Neural crest cell (in vitro differentiated cells): ENCODE results near the gene SAMD13. TPM values are rescaled to one million over a fixed set of nuclear protein-coding genes. Genes with fewer than 3 reads are reported as not detected.

Experiments
- DNase-seq: peaks from one replicate; pipeline ENCODE4 v3.0.0; 2021; ENCODE audit warnings: low read depth, mixed read lengths, low spot score
- H3K27ac Mint-ChIP-seq: one replicate; pipeline ENCODE4 v1.8.0; 2021; ENCODE audit warnings: mild to moderate bottlenecking, mixed read lengths; ENCODE audit not compliant: unreplicated experiment
- H3K27me3 Mint-ChIP-seq: 2 replicates; pipeline ENCODE4 v1.8.0; 2021; ENCODE audit warnings: low read depth, mild to moderate bottlenecking, mixed read lengths
- H3K36me3 Mint-ChIP-seq: 2 replicates; pipeline ENCODE4 v1.8.0; 2021; ENCODE audit warnings: low read depth, mild to moderate bottlenecking, mixed read lengths
- H3K4me1 Mint-ChIP-seq: 2 replicates; pipeline ENCODE4 v1.8.0; 2021; ENCODE audit warnings: mixed read lengths
- H3K4me3 Mint-ChIP-seq: one replicate; pipeline ENCODE4 v1.8.0; 2021; ENCODE audit warnings: mild to moderate bottlenecking, mixed read lengths
- H3K9me3 Mint-ChIP-seq: 2 replicates; pipeline ENCODE4 v1.8.0; 2021; ENCODE audit warnings: mixed read lengths
- CTCF ChIP-seq: fragments of 200-600 bp; sonication (generic); conservative IDR thresholded peaks from 2 replicates; pipeline ENCODE4 v1.5.0; 2021; ENCODE audit warnings: antibody characterized with exemption, mild to moderate bottlenecking
- total RNA-seq: library from RNA; stranded (reverse); gene quantifications from 2 replicates; pipeline ENCODE4 v1.2.1, GENCODE V29; 2021

The SAMD13 gene
- total RNA-seq, 1 donor from 2014 or later, result 2.3 TPM

- H3K27ac Mint-ChIP-seq, result no peak overlapping the region
These were observed 42.8 kb downstream of the SAMD13 start for GRCh38 chr1:84344286-84344685.

GRCh38 chr1:84345220-84345619 is 43.7 kb downstream of the SAMD13 start:
- no peak for TF ChIP-seq CTCF
- Mint-ChIP-seq H3K9me3 (peaks cover 12% of the 10 kb centered on the region), H3K36me3 (no peaks in the 10 kb centered on the region), H3K4me1 (peaks cover 16% of the 10 kb centered on the region), H3K27me3 (no peaks in the 10 kb centered on the region), H3K4me3 (no peak overlapping the region), H3K27ac (no peak overlapping the region)
- no peak for DNase-seq

More at GRCh38 chr1:84344286-84344685, 42.8 kb downstream of the SAMD13 start:
- peaks cover 12% of the 10 kb centered on the region for H3K9me3 Mint-ChIP-seq
- no peaks in the 10 kb centered on the region for H3K27me3 Mint-ChIP-seq
- no peaks in the 10 kb centered on the region for H3K36me3 Mint-ChIP-seq
- no peak overlapping the region for H3K4me3 Mint-ChIP-seq
- peaks cover 16% of the 10 kb centered on the region for H3K4me1 Mint-ChIP-seq
- no peak for TF ChIP-seq CTCF
- no peak for DNase-seq

GRCh38 chr1:84347271-84347931 is 45.9 kb downstream of the SAMD13 start:
- no peak for DNase-seq
- TF ChIP-seq CTCF, result no peak
- H3K4me3 Mint-ChIP-seq, result no peak overlapping the region
- H3K4me1 Mint-ChIP-seq, result peaks cover 31% of the 10 kb centered on the region
- no peak overlapping the region for H3K27ac Mint-ChIP-seq
- H3K36me3 Mint-ChIP-seq, result no peaks in the 10 kb centered on the region
- H3K27me3 Mint-ChIP-seq, result no peaks in the 10 kb centered on the region
- H3K9me3 Mint-ChIP-seq, result no peaks in the 10 kb centered on the region

DNA sequence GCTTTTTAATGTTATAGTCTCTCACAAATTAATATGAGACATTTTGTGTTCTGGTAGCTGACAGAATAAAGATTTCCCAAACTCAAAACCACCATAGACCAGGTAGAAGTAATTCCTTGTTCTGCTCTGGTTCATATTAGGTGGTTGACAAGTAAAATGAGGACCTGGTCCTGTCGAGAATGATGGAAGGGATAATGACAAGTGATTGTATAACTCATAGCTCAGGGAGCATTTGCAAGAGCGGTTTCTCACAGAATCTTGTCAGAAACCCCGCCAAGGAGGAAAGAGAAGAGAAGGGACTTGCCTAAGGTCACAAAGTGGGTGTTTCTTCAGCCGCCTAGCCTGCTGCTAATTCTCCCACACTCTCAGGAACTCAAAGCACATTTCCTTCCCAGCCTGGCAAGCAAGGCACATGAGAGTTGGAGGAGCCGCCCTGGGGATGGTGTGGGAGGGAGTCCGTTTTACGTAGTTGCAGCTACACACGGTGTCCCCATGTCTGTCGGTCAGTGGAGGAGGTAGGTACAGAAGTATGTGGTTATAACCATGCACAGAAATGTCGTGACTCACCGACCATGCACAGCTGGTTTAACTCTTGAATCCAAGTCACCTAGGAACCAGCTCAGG is 46.5 kb downstream of the SAMD13 start:
- H3K27ac Mint-ChIP-seq, result peak overlapping the region; percentile 12
- no peaks in the 10 kb centered on the region for H3K9me3 Mint-ChIP-seq
- DNase-seq, result no peak
- no peaks in the 10 kb centered on the region for H3K27me3 Mint-ChIP-seq
- H3K36me3 Mint-ChIP-seq, result no peaks in the 10 kb centered on the region
- TF ChIP-seq CTCF, result no peak
- peaks cover 37% of the 10 kb centered on the region for H3K4me1 Mint-ChIP-seq
- H3K4me3 Mint-ChIP-seq, result no peak overlapping the region

GRCh38 chr1:84348759-84349158 is 47.3 kb downstream of the SAMD13 start:
- Mint-ChIP-seq H3K27ac (no peak overlapping the region), H3K9me3 (no peaks in the 10 kb centered on the region), H3K4me3 (no peak overlapping the region), H3K27me3 (no peaks in the 10 kb centered on the region), H3K4me1 (peaks cover 40% of the 10 kb centered on the region), H3K36me3 (no peaks in the 10 kb centered on the region)
- DNase-seq, result no peak
- TF ChIP-seq CTCF, result no peak
